ENCODE measurements around the gene PRR33.

DNA sequence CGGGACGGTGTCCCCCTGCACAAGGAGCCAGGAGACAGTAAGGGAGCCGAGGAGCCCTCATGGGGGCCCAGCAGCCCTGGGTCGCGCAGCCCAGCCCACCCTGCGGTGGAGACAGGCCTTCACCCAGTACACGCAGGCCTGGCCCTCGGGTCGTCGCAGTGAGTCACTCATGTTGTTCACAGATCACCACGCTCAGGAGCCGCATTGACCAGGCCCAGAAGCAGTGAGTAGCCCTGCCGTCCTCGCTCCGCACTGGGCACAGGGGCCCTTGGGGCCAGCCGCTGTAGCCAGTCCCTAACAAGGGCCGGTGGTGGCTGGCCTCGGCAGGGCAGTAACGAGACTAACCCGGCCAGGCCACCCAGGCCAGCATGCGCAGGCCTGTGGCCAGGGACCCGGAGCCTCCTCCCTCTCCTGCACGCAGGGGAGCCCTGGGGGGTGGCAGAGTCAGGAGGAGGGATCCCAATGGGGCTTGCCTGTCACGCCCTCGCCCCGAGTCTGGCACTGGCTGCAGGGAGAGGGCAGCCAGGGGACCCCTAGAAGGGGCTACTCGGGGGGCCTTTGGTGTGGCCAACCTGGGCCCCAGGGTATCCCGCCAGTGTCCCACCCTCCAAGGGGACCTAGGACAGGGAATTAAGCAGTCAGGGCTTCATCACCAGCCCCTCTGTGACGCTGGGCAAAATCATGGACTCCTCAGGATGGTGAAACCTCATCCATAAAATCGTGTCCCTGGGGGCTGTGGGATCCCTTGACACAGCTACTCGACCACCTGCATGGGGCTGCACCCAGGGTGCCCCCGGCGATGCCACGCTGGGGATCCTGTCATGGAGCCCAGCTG lies 45.3 kb upstream of the PRR33 start:
- TF ChIP-seq EP300 (IDR thresholded peaks at IDR 0.05) (no peak), POLR2AphosphoS5 (IDR thresholded peaks at IDR 0.05) (no peak)
